GM13977 (cell line): ENCODE measurements around the gene ACSF3.
A peak's percentile ranks its signal among the peaks of the same experiment; 100 is the strongest.

ENCODE experiments used
- DNase-seq: peaks from one replicate; pipeline ENCODE4 v3.0.0; 2012; ENCODE audit warnings: low spot score
- in situ Hi-C: fragments of 300-500 bp; cut with MboI; formaldehyde crosslinking; loops from one replicate; pipeline ENCODE4 v1.12.0; 2022; ENCODE audit warnings: low sequenced_read_pairs, low pct_unique_long_range_greater_than_20kb, mixed read lengths, inconsistent platforms; ENCODE audit not compliant: unreplicated experiment
- TF ChIP-seq, protein P1 (sequence below): IDR thresholded peaks from 2 replicates; pipeline ENCODE4 v1.5.1; 2012; ENCODE audit warnings: mild to moderate bottlenecking, control low read depth; ENCODE audit not compliant: insufficient read depth; ENCODE audit errors: extremely low read depth, missing control alignments

Gene ACSF3

DNA sequence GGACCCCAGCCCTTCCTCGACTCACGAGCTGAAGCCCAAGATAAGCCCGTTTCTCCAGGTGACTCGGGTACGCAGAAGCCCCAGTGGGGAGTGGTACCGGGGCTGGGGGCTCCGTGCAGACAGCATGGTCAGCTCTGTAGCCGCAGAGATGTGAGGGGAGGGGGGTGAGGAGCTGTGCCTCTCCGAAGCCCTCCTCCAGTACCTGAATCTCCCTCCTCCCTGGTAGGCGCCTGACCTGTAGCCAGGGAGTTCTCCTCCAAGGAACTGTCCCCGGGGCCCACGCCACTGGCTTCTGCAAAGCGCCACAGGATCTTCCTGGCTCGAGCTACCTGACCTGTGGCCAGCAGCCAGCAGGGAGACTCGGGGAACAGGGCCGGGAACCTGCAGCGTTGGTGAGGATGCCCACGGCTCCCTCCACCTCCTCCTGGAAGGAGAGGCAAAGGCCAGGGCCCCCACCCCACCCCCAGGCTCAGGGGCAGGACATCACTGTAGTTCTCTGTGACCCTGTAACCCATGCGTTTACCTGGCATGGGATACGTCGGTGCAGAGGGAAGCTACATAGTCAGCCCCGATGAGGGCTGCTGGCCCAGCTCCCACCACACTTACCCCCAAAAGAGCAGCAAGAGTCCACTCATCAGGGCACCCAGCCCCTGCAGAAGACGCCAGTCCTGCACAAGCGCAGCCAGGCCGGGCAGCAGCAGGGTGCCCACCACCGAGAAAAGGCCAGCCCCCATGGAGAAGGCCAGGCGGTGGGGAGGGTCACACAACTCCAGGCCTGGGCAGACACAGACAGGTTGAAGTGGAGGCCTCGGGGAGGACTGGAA, 105.0 kb downstream of the ACSF3 start:
- TF ChIP-seq, protein P1, sequence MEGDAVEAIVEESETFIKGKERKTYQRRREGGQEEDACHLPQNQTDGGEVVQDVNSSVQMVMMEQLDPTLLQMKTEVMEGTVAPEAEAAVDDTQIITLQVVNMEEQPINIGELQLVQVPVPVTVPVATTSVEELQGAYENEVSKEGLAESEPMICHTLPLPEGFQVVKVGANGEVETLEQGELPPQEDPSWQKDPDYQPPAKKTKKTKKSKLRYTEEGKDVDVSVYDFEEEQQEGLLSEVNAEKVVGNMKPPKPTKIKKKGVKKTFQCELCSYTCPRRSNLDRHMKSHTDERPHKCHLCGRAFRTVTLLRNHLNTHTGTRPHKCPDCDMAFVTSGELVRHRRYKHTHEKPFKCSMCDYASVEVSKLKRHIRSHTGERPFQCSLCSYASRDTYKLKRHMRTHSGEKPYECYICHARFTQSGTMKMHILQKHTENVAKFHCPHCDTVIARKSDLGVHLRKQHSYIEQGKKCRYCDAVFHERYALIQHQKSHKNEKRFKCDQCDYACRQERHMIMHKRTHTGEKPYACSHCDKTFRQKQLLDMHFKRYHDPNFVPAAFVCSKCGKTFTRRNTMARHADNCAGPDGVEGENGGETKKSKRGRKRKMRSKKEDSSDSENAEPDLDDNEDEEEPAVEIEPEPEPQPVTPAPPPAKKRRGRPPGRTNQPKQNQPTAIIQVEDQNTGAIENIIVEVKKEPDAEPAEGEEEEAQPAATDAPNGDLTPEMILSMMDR: no peak
- in situ Hi-C loops: no loop called here
- no peak for DNase-seq

DNA sequence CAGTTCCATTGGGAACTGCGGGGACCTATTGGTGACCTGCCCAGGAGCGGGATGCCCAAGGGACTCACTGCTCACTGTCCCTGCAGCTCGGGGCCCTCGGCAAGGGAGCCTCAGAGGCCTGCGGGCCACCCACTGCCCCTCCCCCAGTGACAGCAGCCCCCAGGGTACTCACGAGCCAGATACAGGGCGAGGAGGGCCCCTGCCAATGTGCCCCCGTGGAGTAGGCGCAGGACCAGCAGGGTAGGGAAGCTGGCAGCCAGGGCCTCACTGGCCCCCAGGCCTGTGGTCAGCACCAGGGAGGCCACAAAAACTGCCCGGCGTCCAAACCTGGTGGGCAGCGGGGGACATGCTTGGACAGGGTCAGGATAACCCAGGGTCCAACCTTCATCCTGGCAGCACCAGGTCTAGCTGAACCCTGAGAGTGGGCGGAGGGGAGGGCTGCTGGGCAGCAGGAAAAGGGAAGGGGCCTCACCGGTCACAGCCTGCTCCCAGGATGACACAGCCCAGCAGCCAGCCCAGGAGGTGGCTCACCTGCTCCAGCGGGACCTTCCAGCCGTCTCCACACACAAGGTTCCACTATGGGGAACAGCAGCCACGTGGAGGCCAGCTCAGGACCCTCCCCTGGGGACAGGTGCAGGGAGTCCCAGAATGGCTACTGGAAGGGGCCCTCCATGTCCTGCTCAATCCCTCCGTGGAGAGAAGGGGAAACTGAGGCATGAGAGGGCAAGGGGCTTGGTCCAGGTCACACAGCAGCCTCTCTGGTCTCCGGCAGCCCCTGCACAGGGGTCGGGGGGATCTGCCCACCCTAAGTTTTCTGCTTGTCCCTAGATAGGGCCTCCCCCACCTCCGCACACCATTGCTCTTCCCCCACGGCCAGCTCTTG, 105.8 kb downstream of the ACSF3 start:
- TF ChIP-seq, protein P1: no peak
- in situ Hi-C loops: no loop called here
- DNase-seq: no peak

- TF ChIP-seq, protein P1: no peak
- in situ Hi-C loops: no loop called here
- DNase-seq: no peak
Measured at GRCh38 chr16:89200124-89200849, 106.6 kb downstream of the ACSF3 start, which contains the start of gene SLC22A31. Gene SLC22A31, minus strand, starts transcription at chr16:89200537. Its CDS starts 36 bp downstream, at chr16:89200501.

DNA sequence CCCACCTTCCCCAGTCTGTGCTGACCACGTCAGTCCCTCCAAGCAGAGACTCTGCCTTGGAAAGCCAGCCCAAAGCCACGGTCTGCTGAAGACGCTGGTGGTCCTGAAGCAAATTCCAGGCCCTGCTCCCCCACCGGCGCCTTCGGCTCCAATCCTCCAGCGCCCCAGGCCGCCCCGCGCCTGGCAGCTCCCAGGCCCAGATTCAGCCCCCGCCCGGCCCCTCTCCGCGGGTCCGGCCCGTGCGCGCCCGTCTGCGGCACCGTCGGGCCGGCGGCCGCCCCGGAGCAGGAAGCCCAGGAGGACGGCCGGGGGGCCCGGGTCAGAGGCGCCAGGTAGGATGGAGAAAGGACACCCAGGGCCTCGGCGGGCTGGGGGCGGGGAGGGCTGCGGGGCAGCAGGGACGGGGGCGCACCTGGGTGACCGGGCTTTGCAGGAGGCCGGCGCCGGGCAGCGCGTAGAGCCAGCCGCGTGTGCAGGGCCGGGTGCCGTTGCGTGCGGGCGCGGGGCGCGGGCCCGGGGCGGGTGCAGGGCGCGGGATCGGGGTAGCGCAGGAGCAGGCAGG, 107.3 kb downstream of the ACSF3 start:
- no peak for DNase-seq
- TF ChIP-seq, protein P1: no peak
- in situ Hi-C loops: no loop called here

- in situ Hi-C loops: no loop called here
- DNase-seq: peak; percentile 94
- TF ChIP-seq, protein P1: no peak
Measured at GRCh38 chr16:89201439-89202377, 108.1 kb downstream of the ACSF3 start.
